H1 (cell line): ENCODE results near the gene PIM2. TPM values are rescaled to one million over a fixed set of nuclear protein-coding genes. Genes with fewer than 3 reads are reported as not detected.

Experiments
- CHD2 ChIP-seq: IDR thresholded peaks from 2 replicates; pipeline ENCODE4 v1.6.1; 2012; ENCODE audit warnings: low read length, improper control_type of control experiment
- JUN ChIP-seq: IDR thresholded peaks from 2 replicates; pipeline ENCODE4 v1.6.1; 2011; ENCODE audit warnings: low read depth, mild to moderate bottlenecking, improper control_type of control experiment, low read length
- SP2 ChIP-seq: IDR thresholded peaks from 2 replicates; pipeline ENCODE4 v1.6.1; 2012; ENCODE audit warnings: mild to moderate bottlenecking, low read length, inconsistent platforms
- TCF12 ChIP-seq: IDR thresholded peaks from 2 replicates; pipeline ENCODE4 v1.6.1; 2011; ENCODE audit warnings: low read depth, mild to moderate bottlenecking, low read length
- polyA plus RNA-seq, 7 experiments: library from polyadenylated mRNA; depleted of rRNA in 3 of 7; stranded (reverse) in 5 of 7; unstranded in 2 of 7; fragments of >200 nt in 5 of 7; fragments of 200-250 nt in 2 of 7; gene quantifications; 1 replicate in 5 of 7; 2 replicates in 1 of 7; 4 replicates in 1 of 7; pipeline versions ENCODE4 v1.2.1 to v1.2.3, GENCODE V29; 2011 to 2013; ENCODE audit warnings: missing spikeins in 2 of 7, mixed read lengths in 2 of 7
- total RNA-seq: library from RNA; stranded (reverse); fragmentation: NEBNext Ultra II Directional; extraction: Animal tissue kit (Norgen Biotek cat#: 25700); gene quantifications from 2 replicates; pipeline ENCODE4 v1.2.1, GENCODE V29; 2021

Gene PIM2
- total and polyA plus RNA-seq, 2 of the 8 experiments (the other 6 are each of a cell fraction or from before 2014, with no cell fraction given), result 180 to 203 TPM

GRCh38 chrX:48920718-48921104, 1.9 kb upstream of the PIM2 start (continued):
- TF ChIP-seq CHD2 (no peak), JUN (no peak), TCF12 (no peak), SP2 (no peak)
